PC-3 (cell line): ENCODE results near the gene DDX54.

ENCODE experiments used
- EZH2 ChIP-seq: fragments of 300-600 bp; sonication (generic); IDR thresholded peaks from one replicate; pipeline ENCODE4 v1.6.1; 2017; ENCODE audit warnings: antibody characterized with exemption, mild to moderate bottlenecking, low read length; ENCODE audit not compliant: unreplicated experiment
- EZH2phosphoT487 ChIP-seq: fragments of 300-600 bp; sonication (generic); IDR thresholded peaks from 2 replicates; pipeline ENCODE4 v1.6.1; 2018; ENCODE audit warnings: mild to moderate bottlenecking, antibody characterized with exemption, low read length, borderline replicate concordance
- TF ChIP-seq, protein P1 (sequence below): fragments of 300-600 bp; sonication (generic); conservative IDR thresholded peaks from 2 replicates; pipeline ENCODE4 v1.5.1; 2017; ENCODE audit warnings: antibody characterized with exemption, low read depth, mild to moderate bottlenecking, low read length

DNA sequence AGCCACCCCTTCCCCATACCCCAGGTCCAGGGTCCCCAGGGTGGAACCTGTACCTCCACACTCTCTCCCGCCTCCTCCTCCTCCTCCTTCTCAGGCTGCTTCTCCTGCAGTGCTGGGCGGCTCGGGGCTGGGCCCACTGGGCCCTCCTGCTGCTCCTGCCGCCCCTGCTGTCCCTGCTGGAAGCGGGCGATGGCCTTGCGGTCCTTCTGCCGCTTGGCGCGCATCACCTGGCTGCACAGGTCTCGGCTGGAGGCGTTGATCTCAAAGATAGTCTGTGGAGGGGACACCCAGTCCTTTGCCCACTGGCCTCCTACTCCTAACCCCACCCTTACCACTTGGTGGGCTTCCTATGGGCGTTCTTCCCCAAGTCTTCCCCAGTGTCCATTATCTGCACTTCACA lies 21.3 kb downstream of the DDX54 start:
- TF ChIP-seq, protein P1, sequence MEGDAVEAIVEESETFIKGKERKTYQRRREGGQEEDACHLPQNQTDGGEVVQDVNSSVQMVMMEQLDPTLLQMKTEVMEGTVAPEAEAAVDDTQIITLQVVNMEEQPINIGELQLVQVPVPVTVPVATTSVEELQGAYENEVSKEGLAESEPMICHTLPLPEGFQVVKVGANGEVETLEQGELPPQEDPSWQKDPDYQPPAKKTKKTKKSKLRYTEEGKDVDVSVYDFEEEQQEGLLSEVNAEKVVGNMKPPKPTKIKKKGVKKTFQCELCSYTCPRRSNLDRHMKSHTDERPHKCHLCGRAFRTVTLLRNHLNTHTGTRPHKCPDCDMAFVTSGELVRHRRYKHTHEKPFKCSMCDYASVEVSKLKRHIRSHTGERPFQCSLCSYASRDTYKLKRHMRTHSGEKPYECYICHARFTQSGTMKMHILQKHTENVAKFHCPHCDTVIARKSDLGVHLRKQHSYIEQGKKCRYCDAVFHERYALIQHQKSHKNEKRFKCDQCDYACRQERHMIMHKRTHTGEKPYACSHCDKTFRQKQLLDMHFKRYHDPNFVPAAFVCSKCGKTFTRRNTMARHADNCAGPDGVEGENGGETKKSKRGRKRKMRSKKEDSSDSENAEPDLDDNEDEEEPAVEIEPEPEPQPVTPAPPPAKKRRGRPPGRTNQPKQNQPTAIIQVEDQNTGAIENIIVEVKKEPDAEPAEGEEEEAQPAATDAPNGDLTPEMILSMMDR = no peak
- TF ChIP-seq EZH2phosphoT487 = no peak
- TF ChIP-seq EZH2 = no peak
